ENCODE results near the gene PKNOX2.

- no peak for TF ChIP-seq CTCF (IDR thresholded peaks at IDR 0.05)
- TF ChIP-seq POLR2A (IDR thresholded peaks at IDR 0.05): no peak
These were observed 16.5 kb upstream of the PKNOX2 start for GRCh38 chr11:125148011-125148410.
